Measurements from ENCODE around the gene C5. TPM values are rescaled to one million over a fixed set of nuclear protein-coding genes. Genes with fewer than 3 reads are reported as not detected.

C5 gene
- polyA plus RNA-seq, 3 donors = 12.8 to 14.7 (median 14.3) TPM

DNA sequence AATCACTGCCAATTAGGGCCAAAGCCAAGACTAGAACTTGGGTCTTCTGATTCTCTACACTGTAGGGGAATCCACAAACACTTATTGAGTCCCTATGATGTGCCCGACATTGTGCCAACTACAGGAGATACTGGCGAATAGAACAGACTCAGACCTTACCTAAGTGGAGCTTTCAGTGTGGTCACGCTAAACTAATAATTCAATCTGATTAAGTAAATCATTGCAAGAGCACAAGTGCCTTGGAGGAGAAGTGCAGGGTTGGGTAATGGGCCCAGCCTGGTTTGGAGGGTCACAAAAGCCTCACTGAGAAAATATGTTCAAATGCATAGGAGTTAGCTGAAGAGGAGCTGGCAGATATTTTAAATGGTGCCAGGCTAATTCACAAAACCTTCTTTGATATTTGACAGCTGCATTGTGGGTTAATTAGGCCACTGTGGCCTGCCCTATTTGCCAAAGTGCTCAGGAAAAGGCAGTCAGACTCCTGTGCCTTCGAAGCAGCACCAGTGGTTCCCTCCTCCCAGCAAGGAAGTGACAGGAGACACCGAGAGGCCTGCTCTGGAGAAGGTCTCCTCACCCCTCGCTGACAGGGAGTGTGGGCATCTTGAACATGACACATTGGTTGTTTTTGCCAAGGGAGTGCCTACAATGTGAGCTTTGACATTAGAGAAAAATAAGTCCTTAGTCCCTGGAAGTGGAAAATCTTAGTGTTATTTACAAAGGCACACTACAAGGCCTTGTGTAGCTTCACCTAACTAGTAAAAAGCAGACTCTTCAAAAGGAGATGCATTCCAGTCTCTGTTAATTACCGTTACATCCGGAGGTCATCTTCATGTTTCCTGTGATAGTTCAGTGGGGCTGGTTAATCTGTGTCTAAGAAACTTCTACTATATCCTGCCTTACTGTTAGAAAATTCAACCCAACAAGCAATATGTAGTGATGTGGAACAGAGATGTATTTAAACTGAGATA is 99.4 kb downstream of the C5 start:
- DNase-seq (ENCODE audit: extremely low read depth in 1 of 11, low read depth in 9 of 11, low spot score in 4 of 11) = no peak

DNA sequence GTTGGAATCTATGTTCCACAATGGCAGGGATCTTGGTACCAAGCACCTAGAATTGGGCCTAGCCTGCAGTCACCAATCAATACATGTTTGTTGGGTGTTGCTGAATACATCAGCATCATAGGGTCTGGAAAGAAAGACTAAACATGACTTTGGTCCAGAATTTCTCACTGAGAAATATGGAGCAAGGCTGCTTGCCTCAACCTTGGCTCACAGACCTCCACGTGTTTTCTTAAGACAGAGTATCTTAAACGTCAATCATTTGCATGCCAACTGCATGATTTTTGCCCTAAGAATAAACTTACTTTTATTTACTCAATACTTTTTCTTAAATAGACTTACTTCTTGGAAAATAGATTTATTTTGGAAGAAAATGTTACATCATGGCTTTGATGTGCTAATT is 100.8 kb downstream of the C5 start:
- DNase-seq (ENCODE audit: extremely low read depth in 1 of 11, low read depth in 9 of 11, low spot score in 4 of 11) = no peak

DNA sequence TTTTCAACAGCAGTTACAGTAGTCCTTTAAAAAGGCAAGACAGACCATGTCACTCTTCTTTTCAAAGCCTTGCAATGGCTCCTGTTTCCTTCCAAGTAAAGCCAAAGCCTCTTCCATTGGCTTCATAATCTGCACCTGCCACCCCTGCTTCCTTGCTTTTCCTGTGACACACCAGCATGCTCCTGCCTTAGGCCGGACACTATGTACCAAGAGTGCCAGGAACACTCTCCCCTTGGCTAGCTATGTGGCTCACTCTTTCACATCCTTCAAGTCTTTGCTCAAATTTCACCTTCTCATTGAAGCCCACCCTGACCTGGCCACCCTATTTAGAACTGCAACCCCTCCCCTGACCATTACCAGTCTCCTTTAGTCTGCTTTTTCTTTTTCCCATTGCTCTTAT is 101.3 kb downstream of the C5 start:
- no peak for DNase-seq (ENCODE audit: extremely low read depth in 1 of 11, low read depth in 9 of 11, low spot score in 4 of 11)

DNA sequence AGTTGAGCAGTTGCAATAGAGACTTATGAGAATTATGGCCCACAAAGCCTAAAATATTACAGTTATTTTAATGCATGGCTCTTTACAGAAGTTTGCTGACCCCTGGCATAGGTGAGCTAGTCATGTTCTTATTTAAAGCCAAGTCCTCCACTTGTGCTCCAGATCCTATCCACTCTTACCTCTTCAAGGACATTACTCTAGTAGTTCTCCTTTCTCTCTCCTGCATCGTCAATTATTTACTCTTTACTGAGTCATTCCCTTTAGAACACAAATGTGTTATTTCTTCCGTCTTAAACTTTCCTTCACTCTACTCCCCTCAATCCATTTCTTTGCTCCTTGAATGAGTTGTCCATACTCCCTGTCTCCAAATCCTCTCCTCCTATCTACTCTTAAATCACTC is 102.9 kb downstream of the C5 start:
- no peak for DNase-seq (ENCODE audit: extremely low read depth in 1 of 11, low read depth in 9 of 11, low spot score in 4 of 11)

DNA sequence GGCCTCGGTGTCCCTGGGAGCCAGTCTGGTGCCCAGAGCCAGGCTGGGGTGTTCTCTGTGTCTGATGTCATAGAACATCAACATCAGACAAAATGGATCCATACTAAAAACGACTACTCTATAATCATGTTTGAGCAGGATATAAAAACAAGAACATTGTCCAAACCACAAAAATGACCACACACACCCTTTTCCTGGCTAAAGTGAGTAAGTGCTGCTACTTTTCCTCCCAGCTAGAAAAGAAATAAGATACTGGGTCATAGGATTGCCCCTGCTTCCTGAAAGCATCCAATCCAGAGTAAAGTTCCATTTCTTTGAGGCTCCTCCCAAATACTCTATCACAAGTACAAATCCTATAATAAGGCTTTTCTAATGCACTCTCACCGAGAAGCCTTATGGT is 103.8 kb downstream of the C5 start:
- no peak for DNase-seq (ENCODE audit: extremely low read depth in 1 of 11, low read depth in 9 of 11, low spot score in 4 of 11)

DNA sequence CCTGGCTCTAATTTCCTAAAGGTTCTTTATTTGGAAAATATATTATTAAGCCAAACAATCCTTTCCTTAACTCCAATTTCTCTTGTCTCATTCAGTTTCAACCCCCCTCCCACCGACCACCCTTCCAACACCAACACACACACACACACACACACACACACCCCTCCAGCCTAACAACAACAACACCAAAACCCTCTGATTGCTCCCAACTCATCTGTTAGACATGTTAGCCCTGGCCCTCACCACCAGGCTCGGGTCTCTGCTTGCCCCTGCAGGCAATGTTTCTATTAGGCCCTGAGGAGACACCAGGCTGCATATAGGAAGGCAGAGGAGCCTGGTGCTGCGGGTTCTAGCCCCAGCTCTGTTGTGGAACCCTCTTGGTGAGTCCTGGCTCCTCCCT is 105.1 kb downstream of the C5 start:
- DNase-seq (ENCODE audit: extremely low read depth in 1 of 11, low read depth in 9 of 11, low spot score in 4 of 11) = no peak

DNA sequence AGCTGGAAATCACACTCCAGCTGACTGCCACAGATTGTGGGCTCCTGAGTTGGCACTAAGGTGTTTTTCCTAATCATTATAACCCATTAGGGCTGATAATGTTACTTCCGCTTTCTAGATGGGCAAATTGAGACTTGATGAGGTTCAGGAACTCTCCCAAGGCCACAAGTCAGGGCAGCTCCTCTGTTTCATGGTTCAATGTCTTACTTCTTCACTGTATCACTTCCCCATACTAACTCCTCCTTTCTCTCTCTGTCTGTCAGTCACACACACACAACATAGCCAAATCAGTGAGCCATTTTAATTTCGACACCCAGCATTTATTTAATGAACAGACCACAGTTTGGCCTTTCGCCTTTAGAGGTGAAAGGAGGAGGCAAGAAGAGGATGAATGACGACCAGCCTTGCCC is 105.6 kb downstream of the C5 start:
- no peak for DNase-seq (ENCODE audit: extremely low read depth in 1 of 11, low read depth in 9 of 11, low spot score in 4 of 11)

DNA sequence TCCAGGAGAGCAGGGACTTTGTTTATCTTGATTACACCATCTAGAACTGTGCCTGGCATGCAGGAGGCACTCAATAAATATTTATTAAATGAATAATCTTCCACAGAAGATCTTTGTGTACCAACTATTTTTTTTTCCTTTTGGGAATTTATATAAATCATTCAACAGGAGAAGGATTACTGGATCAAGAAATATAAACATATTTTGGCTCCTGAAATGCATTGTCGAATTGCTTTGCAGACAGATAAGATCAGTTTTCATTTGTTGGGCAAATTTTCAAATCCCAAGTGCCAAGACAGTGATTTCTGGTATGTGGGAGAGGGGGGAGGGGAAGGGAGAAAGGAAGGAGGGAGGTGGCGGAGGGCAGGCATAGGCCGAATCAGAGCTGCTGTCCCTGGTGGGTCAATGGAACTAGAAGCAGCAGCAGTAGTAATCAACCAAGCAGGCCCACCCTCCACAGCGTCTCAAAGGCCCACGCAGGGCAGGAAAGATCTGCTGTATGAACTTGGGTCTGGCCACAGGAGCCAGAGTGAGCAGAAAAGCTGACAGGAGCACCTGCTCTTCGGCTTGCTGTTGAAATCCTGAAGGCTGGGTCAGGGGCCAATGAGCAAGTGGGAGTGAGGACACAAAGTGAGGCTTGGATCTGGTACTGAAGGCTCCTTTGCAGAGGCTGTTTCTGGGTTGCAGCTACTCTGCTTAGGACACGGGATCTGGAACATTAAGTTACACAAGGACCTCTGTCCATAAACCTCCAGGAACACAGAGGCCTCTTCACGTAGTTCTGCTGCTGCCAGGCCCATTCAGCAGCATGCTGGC is 107.7 kb downstream of the C5 start:
- no peak for DNase-seq (ENCODE audit: extremely low read depth in 1 of 11, low read depth in 9 of 11, low spot score in 4 of 11)

DNA sequence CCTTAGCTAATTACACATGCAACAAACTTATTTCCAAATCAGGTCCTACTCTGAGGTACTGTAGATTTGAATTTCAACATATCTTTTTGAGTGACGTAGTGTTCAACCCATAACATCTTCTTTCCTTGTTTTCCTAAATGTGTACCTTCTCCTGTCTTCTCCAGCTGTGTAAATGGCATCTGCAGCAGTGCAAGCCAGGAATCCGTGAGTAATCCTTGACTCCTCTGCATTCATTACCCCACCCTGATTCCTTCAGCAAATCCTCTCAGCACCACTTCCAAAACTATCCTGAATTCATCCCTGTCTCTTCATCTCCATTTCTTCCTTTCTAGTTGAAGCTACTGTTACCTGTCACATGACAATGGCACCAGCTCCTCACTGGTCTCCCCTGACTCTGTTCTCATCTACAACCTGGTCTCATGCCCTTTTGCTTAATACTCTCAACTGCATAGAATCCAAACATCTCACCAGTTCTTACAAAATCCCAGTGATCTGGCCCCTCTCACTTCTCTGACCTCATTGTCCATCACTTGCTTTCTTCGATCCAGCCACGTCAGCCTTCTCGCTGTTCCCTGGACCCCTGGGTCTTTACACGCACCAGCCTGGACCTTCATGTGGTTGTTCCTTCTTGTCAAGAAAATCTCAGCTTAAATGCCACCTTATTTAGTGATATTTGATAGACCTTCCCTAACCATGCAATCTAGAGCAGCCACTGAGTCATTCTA is 108.9 kb downstream of the C5 start:
- no peak for DNase-seq (ENCODE audit: extremely low read depth in 1 of 11, low read depth in 9 of 11, low spot score in 4 of 11)

DNA sequence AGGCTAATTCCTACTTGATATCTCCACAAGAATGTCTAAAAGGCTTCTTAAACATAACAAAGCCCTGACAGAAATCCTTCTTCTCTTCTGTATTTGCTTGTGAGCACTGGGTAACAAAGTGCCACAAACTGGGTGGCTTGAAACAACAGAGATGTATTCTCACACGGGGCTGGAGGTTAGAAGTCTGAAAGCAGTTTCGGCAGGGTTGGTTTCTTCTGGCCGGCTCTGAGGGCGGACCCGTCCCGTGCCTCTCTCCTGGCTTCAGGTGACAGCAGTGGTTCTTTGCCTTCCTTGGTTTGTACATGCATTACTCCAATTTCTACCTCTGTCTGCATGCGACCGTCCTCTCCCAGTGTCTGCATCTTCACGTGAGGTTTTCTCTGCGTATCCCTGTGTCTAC is 109.5 kb downstream of the C5 start:
- DNase-seq (ENCODE audit: extremely low read depth in 1 of 11, low read depth in 9 of 11, low spot score in 4 of 11) = no peak

DNA sequence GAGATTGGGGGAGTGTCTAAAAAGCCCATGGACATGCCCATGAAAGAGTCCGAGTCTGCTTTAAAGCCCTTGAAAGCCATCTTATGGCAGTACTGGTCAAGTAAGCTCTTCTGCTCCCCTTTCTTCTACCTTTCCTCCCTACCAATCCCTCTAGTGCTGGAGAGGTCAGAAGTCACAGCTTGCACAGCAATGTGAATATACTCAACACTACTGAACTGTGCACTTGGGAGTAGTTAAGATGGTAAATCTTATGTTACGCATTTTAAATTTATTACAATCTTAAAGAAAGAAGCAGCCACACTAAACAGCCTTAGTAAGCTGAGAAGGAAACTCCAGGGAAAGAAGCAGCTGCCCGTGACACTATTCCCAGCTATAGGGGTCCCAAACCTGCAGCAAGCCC is 111.2 kb downstream of the C5 start:
- DNase-seq (ENCODE audit: extremely low read depth in 1 of 11, low read depth in 9 of 11, low spot score in 4 of 11) = no peak

DNA sequence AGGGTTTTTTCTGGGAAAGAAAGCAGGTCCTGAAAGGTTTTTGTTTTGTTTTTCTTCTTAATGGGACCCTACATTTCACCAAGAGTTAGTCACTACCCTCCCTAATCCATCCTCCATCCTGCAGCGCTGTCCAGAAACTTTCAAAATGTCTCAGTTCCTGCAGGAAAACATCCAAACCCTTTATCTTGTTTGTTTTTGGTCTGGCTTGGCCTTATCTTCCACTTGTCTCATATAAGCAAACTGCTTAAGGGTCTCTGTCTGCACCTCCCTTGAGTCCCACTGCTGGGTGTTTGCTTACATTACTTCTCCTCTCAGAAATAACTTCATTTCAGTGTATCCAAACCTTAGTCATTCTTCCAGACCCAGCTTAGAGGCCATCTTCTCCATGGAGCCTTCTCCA is 112.5 kb downstream of the C5 start:
- no peak for DNase-seq (ENCODE audit: extremely low read depth in 1 of 11, low read depth in 9 of 11, low spot score in 4 of 11)

DNA sequence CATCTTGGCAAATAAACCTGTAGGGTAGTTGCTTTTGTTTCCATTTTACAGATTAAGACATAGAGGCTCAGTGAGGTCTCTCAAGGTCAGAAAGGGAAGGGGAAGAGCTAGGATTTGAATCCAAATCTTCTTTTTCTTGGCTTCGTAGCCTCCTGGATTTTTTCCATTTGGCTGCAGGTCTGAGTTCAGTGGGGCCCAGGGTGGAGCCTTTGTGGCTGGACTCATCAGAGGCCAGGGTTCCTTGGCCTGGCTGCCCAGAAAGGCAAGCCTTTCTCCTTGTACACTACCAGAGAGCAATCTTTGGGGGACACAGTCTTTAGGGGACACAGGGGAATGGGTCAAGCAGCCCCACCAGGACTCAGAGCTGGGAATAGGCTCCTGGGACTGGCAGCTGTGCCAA is 112.9 kb downstream of the C5 start:
- DNase-seq (ENCODE audit: extremely low read depth in 1 of 11, low read depth in 9 of 11, low spot score in 4 of 11) = no peak

DNA sequence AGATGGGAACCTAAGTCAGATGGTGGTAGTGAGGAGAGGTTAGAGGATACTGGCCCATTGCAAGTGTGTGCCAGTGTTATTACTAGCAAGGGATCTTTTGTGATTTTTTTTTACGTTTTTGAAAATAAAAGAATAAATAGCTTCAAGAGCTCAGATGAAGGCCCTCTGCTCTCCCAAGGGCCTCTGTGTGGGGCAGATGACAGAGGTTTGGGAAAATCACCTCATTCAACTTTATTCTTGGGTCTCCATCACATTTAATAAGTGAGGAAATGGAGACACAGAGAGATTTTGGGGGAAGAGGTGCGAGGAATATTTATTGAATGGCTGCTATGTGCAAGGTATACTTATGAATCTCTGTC is 113.3 kb downstream of the C5 start:
- DNase-seq (ENCODE audit: extremely low read depth in 1 of 11, low read depth in 9 of 11, low spot score in 4 of 11) = no peak

DNA sequence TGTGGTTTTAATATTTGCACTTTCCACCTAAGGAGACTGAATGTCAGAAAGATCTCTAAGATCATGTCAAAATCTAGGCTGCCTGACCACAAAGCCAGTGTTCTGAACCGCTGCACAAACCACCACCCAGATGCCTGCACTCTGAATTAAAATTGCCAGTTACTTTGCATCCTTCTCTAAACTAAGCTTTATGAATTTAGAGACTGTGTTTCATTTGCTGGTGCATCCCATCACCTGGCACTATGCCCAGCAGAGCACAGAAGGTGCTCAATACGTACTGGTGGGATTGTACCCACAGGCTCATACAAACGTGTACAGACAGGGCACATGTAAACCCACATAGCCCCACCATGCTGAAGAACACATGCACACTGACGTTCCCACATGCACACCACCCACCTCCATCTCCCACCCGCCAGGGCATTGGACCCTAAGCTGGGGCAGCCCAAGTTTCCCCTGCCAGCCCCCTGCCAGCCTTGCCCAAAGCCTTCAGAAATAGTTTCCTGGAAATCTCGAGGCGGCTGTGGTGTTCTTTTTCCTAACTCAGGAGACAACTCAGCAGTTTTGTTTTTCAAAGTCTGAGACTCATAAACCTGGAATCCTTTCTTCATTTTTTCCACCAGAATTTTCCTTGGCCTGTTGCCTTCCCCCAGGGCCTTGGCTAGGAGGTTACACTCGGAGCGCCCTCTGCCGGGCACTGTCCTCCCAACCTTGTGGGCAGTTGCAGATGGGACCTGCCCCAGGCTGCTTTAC is 113.9 kb downstream of the C5 start:
- peak in 5 of 11 donors; percentile 73 to 81 (median 78) for DNase-seq (ENCODE audit: extremely low read depth in 1 of 11, low read depth in 9 of 11, low spot score in 4 of 11)

DNA sequence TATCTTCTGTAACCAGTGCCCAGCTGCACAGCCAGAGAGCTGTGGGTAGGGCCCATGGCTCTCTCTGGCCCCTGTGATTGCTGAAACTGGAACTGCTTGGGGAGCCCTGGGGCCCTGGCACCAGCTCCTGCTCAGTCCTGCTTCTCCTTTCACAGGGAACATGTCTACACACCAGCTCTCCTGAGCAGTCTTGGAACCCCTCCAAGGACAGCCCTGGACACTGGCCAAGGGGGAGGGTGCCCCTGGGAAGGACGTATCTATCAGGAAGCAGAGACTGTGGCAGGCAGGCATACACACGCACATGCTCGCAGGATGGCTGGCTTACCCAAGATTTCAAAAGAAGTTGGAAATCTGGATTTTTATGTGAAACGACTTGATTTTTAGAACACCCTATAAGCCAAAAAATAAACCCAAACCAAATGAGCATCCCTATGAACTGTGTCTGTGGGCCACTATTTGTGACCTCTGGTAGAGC is 114.7 kb downstream of the C5 start:
- DNase-seq (ENCODE audit: extremely low read depth in 1 of 11, low read depth in 9 of 11, low spot score in 4 of 11) = peak in 1 of 11 donors; percentile 70

DNA sequence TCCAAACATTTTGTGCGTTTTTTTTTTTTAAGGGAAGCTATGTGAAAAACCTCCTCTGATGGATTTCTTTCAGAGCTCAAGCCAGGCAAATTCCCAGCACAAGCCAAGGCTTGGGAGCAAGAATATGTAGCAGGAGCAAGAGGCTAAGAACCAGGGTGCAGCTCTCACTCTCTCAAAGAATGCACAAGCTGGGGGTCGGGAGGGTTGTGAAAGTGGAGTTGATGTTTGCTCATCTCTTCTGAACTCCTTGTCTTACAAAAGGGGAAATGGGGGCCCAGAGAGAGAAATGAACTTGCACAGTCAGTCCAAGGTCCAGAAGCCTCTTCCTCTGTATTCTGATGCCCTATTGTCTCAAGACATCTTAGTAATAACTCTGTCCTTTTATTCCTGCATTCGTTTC is 115.8 kb downstream of the C5 start:
- DNase-seq (ENCODE audit: extremely low read depth in 1 of 11, low read depth in 9 of 11, low spot score in 4 of 11) = no peak

DNA sequence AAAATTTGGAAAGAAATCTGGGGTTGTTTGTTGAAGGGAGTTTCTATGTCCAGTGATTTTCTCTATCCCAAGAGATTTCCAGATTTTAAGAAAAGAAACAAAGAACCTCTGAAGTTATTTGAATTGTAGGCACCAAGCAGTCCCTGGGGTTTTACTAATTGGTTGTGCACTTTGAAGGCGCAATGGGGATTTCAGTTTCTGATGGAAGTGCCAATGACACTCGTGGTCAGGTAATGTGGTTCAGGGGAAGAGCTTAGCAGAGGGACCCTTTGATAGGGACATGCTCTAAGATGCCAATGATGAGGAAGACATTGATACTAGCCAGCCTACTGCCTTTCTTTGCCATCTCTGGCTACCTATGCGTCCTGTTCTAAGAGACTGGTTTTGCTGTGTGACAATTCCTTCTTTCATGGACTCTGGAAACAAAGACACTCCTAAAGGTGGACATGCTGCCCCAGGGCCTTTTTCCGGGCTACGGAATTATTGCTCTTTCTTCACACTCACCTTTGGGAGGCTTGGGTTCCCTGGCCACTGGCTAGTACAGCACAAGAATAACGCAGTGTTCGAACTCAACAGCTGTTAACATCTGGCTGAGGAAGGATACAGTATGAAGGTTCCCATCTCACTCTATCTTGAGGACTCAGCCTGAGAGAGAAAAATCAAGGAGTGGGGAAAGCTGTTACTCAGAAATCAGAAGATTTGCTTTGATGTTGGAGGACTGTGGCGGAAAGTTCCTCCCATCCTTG is 116.6 kb downstream of the C5 start:
- no peak for DNase-seq (ENCODE audit: extremely low read depth in 1 of 11, low read depth in 9 of 11, low spot score in 4 of 11)

All from renal cortex interstitium (tissue), 11 donors.